Measurements from ENCODE around the gene FBXL13.
"Not testable (repeated sequence)": the region's sequence is repeated elsewhere in the genome, so short reads cannot be mapped to it uniquely, and the experiment has no call there.

Gene FBXL13

DNA sequence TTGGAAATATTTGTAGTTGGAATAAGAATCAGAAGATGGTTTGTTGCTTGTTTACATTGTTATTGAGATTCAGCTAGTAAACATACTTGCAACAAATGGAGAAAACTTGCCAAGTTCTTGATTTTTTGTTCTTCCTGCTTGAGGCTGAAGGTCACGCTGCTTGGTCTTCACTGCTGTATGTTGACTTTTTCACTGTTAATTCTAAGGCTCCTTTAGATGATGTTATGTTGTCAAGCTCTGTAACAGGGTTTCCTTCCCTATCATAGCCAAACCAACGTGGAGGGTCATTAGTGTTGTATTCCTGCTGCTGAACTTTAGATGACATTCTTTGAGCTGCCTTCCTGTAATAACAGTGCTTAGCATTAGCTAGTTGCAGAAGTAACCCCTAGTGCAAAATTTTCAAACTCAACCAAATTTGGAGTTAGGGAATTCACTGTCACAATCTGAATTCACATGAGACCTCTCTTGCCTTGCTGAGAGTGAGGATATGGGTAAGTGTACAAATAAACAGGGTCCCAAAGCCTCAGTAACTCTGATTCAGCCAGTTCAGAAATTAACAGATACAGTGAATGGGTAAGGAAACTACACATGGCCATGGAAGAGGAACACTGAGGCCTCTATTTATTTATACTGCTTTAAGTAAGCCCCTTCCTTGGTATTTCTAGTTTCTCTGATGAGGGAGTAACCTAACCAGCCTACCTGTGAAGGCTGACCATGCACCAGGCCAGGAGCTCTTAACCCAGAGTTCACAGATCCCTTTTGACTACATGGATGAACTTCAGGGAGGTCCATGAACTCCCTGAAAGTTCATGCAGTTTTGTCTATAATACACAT lies 261.2 kb downstream of the FBXL13 start:
- Histone ChIP-seq H3K36me3 (peaks cover 0 to 8% (median 0%) of the 10 kb centered on the region in 3 donors), H3K9me3 (no peaks in the 10 kb centered on the region), H3K4me3 (no peak overlapping the region), H3K27me3 (no peaks in the 10 kb centered on the region), H3K4me1 (peaks cover 0 to 25% (median 7%) of the 10 kb centered on the region in 4 donors), H3K27ac (no peak overlapping the region)
- TF ChIP-seq CTCF (IDR thresholded peaks at IDR 0.05), result no peak
- no peak for DNase-seq
- intact Hi-C loops (cut with DNase I; ENCODE audit: low total_unique reads), result no loop called here

- peaks cover 0 to 25% (median 7%) of the 10 kb centered on the region in 4 donors for H3K4me1 ChIP-seq
- no peak for DNase-seq
- peaks cover 0 to 8% (median 0%) of the 10 kb centered on the region in 3 donors for H3K36me3 ChIP-seq
- intact Hi-C loops (cut with DNase I; ENCODE audit: low total_unique reads), result no loop called here
- H3K9me3 ChIP-seq, result no peaks in the 10 kb centered on the region
- H3K4me3 ChIP-seq, result no peak overlapping the region
- no peak for TF ChIP-seq CTCF (IDR thresholded peaks at IDR 0.05)
- no peak overlapping the region for H3K27ac ChIP-seq
- no peaks in the 10 kb centered on the region for H3K27me3 ChIP-seq
Measured at GRCh38 chr7:102811942-102812678, 262.5 kb downstream of the FBXL13 start.

DNA sequence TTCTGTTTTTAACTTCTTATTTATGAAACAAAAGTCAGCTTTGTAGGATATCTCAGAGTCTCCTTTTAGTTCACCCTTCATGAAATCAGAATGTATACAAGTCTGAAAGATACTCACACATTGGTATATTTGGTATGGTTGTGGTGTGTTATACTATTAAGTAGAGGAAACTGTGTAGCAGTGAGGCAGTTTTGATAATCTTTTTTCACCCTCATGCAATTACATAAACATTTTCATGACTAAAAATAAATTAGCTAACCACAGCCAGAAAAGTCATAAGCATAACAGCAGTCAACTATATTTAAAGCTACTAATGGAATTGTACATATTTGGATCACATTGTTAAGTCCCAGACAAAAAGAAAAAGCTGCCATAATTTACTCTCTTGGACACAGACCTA lies 263.7 kb downstream of the FBXL13 start:
- DNase-seq, result no peak
- peak overlapping the region in 1 of 2 donors; percentile 36 for H3K27ac ChIP-seq
- no peak for TF ChIP-seq CTCF (IDR thresholded peaks at IDR 0.05)
- no peaks in the 10 kb centered on the region for H3K27me3 ChIP-seq
- no peak overlapping the region for H3K4me3 ChIP-seq
- H3K36me3 ChIP-seq, result peaks cover 0 to 8% (median 0%) of the 10 kb centered on the region in 3 donors
- intact Hi-C loops (cut with DNase I; ENCODE audit: low total_unique reads), result no loop called here
- no peaks in the 10 kb centered on the region for H3K9me3 ChIP-seq
- peaks cover 0 to 25% (median 7%) of the 10 kb centered on the region in 4 donors for H3K4me1 ChIP-seq

DNA sequence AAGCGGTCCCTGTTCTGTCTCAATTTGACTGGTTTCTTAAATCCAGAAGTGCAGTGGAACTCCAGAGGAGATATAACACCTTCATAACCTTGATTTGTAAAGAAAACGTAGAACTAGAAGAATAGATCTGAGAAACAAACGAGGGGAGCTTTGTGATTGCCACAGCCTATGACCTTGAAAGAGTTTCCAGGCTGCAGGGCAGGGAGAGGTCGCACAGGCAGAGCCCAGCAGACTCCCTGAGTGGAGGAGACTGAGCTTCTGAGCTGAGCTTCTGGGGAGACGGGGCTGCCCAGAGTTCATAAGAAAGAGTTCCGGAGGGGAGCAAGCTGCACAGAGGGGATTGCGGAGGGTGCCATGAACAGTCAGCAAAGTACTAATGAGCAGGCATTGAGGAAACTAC lies 268.0 kb downstream of the FBXL13 start:
- Histone ChIP-seq H3K9me3 (no peaks in the 10 kb centered on the region), H3K4me1 (peaks cover 0 to 15% (median 4%) of the 10 kb centered on the region in 4 donors), H3K4me3 (no peak overlapping the region), H3K27me3 (no peaks in the 10 kb centered on the region), H3K27ac (no peak overlapping the region), H3K36me3 (peaks cover 0 to 8% (median 0%) of the 10 kb centered on the region in 3 donors)
- no peak for DNase-seq
- no peak for TF ChIP-seq CTCF (IDR thresholded peaks at IDR 0.05)
- intact Hi-C loops (cut with DNase I; ENCODE audit: low total_unique reads), result no loop called here

DNA sequence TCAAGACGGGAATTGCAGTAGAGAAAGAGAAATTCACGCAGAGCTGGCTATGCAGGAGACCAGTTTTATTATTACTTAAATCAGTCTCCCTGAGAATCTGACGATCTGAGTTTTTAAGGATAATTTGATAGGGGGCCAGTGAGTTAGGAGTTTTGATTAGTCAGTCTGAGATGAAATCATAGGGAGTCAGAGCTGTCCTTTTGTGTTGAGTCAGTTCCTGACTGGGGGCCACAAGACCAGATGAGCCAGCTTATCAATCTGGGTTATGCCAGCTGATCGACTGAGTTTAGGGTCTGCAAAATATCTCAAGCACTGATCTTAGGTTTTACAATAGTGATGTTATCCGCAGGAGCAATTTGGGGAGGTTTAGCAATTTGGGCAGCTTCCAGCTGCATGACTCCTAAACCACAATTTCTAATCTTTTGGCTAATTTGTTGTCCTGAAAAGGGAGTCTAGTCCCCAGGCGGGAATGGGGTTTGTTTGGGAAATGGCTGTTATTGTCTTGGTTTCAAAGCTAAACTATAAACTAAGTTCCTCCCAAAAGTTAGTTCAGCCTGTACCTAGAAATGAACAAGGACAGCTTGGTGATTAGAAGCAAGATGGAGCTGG lies 278.5 kb downstream of the FBXL13 start:
- H3K4me1 ChIP-seq; H3K27me3 ChIP-seq; DNase-seq; H3K9me3 ChIP-seq; H3K4me3 ChIP-seq; H3K36me3 ChIP-seq; intact Hi-C loops (cut with DNase I; ENCODE audit: low total_unique reads); H3K27ac ChIP-seq: not testable (repeated sequence)

DNA sequence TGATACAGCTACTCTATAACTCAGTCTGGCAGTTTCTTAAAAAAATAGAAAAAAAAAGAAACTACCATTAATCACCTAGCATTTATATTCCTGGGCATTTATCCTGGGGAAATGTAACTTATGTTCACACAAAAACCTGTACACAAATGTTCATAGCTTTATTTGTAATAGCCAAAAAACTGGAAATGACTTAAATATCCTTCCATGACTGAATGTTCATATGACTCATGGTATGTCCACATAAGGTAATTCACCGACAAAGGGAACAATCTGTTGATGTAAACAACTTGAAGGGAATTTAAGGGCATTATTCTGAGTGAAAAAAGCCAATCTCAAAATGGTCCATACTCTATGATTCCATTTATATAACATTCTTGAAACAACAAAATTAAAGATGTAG lies 280.0 kb downstream of the FBXL13 start:
- H3K9me3 ChIP-seq; H3K4me1 ChIP-seq; H3K27me3 ChIP-seq; H3K36me3 ChIP-seq; H3K27ac ChIP-seq; DNase-seq; intact Hi-C loops (cut with DNase I; ENCODE audit: low total_unique reads); H3K4me3 ChIP-seq: not testable (repeated sequence)

GRCh38 chr7:102791831-102792230 lies 282.8 kb downstream of the FBXL13 start:
- DNase-seq; intact Hi-C loops (cut with DNase I; ENCODE audit: low total_unique reads); H3K27ac ChIP-seq; H3K9me3 ChIP-seq; H3K4me1 ChIP-seq; H3K27me3 ChIP-seq; H3K4me3 ChIP-seq: not testable (repeated sequence)
- peaks cover 0 to 10% (median 5%) of the 10 kb centered on the region in 3 donors for H3K36me3 ChIP-seq

DNA sequence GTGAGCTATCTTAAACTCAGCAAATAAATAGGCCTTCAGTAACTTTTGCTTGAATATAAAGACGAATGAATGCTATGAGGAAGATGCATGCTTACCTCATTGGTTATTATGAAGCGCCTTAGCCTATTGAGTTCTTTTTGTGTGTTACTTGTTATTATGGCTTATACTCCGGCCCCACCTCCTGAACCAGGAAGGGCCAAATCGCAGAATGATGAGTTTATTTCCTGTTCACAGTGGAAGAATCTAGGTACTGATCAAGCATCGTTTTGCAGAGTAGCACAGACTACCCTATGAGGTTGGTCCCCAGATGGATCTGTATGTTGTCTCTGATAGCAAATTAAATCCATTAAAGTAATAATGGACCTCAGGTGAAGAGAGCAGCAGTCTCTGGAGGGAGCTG lies 283.2 kb downstream of the FBXL13 start:
- H3K27ac ChIP-seq; H3K9me3 ChIP-seq; H3K4me3 ChIP-seq; H3K4me1 ChIP-seq; H3K27me3 ChIP-seq; DNase-seq; intact Hi-C loops (cut with DNase I; ENCODE audit: low total_unique reads): not testable (repeated sequence)
- H3K36me3 ChIP-seq, result peaks cover 0 to 10% (median 5%) of the 10 kb centered on the region in 3 donors

DNA sequence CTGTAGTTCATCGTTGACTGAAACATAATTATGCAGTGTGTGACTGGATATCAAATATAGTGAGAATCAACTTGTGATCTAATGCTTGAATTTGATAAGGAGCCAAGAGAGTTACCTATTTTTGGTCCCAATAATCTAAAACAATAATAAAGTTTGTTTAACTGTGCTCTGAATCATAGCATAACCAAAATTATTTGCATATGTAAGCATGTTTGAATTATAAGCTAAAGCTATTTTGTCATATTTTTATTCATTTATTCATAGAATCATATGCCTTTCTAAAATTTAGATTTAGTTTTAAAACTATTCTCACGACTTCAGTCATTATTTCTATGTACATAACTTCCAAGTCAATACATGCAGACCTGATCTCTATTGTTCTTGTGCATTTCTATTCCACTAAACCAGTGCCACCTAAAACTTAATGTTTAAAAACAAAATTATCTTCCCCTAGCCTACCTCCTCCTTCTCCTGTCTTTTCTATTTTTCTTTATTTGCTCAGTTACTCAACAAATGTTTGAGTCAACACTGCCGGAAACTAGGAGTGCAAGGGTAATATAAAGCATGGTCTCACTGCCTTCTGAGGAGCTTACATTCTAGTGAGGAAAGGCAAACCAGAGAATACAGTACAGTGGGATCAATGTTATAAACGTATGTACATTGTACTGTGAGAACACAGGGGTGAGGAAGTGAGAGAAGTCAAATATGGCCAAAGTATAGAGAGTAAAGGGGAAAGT lies 284.1 kb downstream of the FBXL13 start:
- DNase-seq; H3K4me1 ChIP-seq; H3K27ac ChIP-seq; H3K4me3 ChIP-seq; H3K27me3 ChIP-seq; intact Hi-C loops (cut with DNase I; ENCODE audit: low total_unique reads); H3K9me3 ChIP-seq: not testable (repeated sequence)
- peaks cover 0 to 10% (median 5%) of the 10 kb centered on the region in 3 donors for H3K36me3 ChIP-seq
